Measurements from ENCODE around the gene RPH3AL.

RPH3AL gene

GRCh38 chr17:353213-353837 lies 718 bp upstream of the RPH3AL start:
- no peak for DNase-seq (ENCODE audit: low spot score)

GRCh38 chr17:351875-352420 lies 659 bp downstream of the RPH3AL start:
- no peak for DNase-seq (ENCODE audit: low spot score)

GRCh38 chr17:351449-351738 lies 1.2 kb downstream of the RPH3AL start:
- DNase-seq (ENCODE audit: low spot score), result no peak

GRCh38 chr17:350706-351448 lies 1.7 kb downstream of the RPH3AL start:
- DNase-seq (ENCODE audit: low spot score), result peak; percentile 85

- DNase-seq (ENCODE audit: low spot score), result no peak
Measured at GRCh38 chr17:349666-350065, 2.9 kb downstream of the RPH3AL start.

GRCh38 chr17:348692-349425 lies 3.7 kb downstream of the RPH3AL start:
- no peak for DNase-seq (ENCODE audit: low spot score)

GRCh38 chr17:348012-348411 lies 4.6 kb downstream of the RPH3AL start:
- DNase-seq (ENCODE audit: low spot score), result no peak

- no peak for DNase-seq (ENCODE audit: low spot score)
Measured at GRCh38 chr17:347309-347899, 5.2 kb downstream of the RPH3AL start.

GRCh38 chr17:345992-346785 lies 6.4 kb downstream of the RPH3AL start:
- no peak for DNase-seq (ENCODE audit: low spot score)

- no peak for DNase-seq (ENCODE audit: low spot score)
Measured at GRCh38 chr17:345261-345660, 7.3 kb downstream of the RPH3AL start.

- no peak for DNase-seq (ENCODE audit: low spot score)
Measured at GRCh38 chr17:343875-344752, 8.5 kb downstream of the RPH3AL start.

GRCh38 chr17:343211-343610 lies 9.4 kb downstream of the RPH3AL start:
- DNase-seq (ENCODE audit: low spot score), result no peak

- DNase-seq (ENCODE audit: low spot score), result no peak
Measured at GRCh38 chr17:340074-340473, 12.5 kb downstream of the RPH3AL start.

GRCh38 chr17:339193-340061 lies 13.2 kb downstream of the RPH3AL start:
- DNase-seq (ENCODE audit: low spot score), result no peak

GRCh38 chr17:338442-339192 lies 14.0 kb downstream of the RPH3AL start:
- DNase-seq (ENCODE audit: low spot score), result no peak

- no peak for DNase-seq (ENCODE audit: low spot score)
Measured at GRCh38 chr17:337866-338265, 14.7 kb downstream of the RPH3AL start.

GRCh38 chr17:337453-337852 lies 15.2 kb downstream of the RPH3AL start:
- no peak for DNase-seq (ENCODE audit: low spot score)

- no peak for DNase-seq (ENCODE audit: low spot score)
Measured at GRCh38 chr17:337022-337420, 15.6 kb downstream of the RPH3AL start.

Measured in pons (tissue), 1 donor.